ENCODE measurements around the gene PIANP.

- TF ChIP-seq CHD2 (IDR thresholded peaks at IDR 0.05; ENCODE audit: borderline replicate concordance, low read depth, low read length) (no peak), BCL11A (IDR thresholded peaks at IDR 0.05; ENCODE audit: low read depth, low read length) (no peak), CTCF (IDR thresholded peaks at IDR 0.05 in 2 of 3, conservative IDR thresholded peaks at IDR 0.05 in 1 of 3; ENCODE audit: control insufficient read depth in 2 of 3, extremely low read depth in 1 of 3, insufficient read depth in 1 of 3, low read depth in 3 of 3, low read length in 3 of 3) (no peak), POLR2AphosphoS5 (IDR thresholded peaks at IDR 0.05; ENCODE audit: low read length) (no peak), RAD21 (IDR thresholded peaks at IDR 0.05; ENCODE audit: insufficient read depth, low read depth, low read length) (no peak), ZBTB33 (IDR thresholded peaks at IDR 0.05) (no peak), CBX5 (IDR thresholded peaks at IDR 0.05; ENCODE audit: low read depth) (no peak), SREBF1 (IDR thresholded peaks at IDR 0.05; ENCODE audit: low read length) (no peak), POLR2A (IDR thresholded peaks at IDR 0.05; ENCODE audit: low read depth, low read length) (no peak), CEBPB (IDR thresholded peaks at IDR 0.05; ENCODE audit: borderline replicate concordance in 1 of 2, low read depth in 2 of 2, low read length in 2 of 2) (no peak), SRF (IDR thresholded peaks at IDR 0.05; ENCODE audit: low read depth in 2 of 2, low read length in 2 of 2) (no peak), JUND (IDR thresholded peaks at IDR 0.05; ENCODE audit: low read depth, low read length) (no peak), DPF2 (IDR thresholded peaks at IDR 0.05) (no peak)
Observed at GRCh38 chr12:6742834-6743233, 42.2 kb upstream of the PIANP start.
